ENCODE results near the gene TMEM39A.

GRCh38 chr3:119388577-119388976 is 74.8 kb downstream of the TMEM39A start:
- TF ChIP-seq POLR2A (IDR thresholded peaks at IDR 0.05; ENCODE audit: low read depth, low read length) (no peak), POLR2AphosphoS5 (IDR thresholded peaks at IDR 0.05; ENCODE audit: low read depth, low read length) (no peak)

Measured in GM12892 (cell line).